ENCODE results near the gene LPAR5. TPM values are rescaled to one million over a fixed set of nuclear protein-coding genes. Genes with fewer than 3 reads are reported as not detected.
A peak's percentile ranks its signal among the peaks of the same experiment; 100 is the strongest.

Gene LPAR5
- total RNA-seq, 2 donors from 2014 or later: 3.1 to 4.5 TPM

GRCh38 chr12:6626654-6627283, 9.0 kb downstream of the LPAR5 start:
- peak overlapping the region; percentile 72 for H3K4me3 Mint-ChIP-seq
- no peaks in the 10 kb centered on the region for H3K27me3 Mint-ChIP-seq
- no peaks in the 10 kb centered on the region for H3K36me3 Mint-ChIP-seq (ENCODE audit: low read depth)
- peak; percentile 68 for ATAC-seq (replicated peaks)
- H3K27ac Mint-ChIP-seq: peak overlapping the region; percentile 17
- H3K4me1 Mint-ChIP-seq: peaks cover 20% of the 10 kb centered on the region
- no peaks in the 10 kb centered on the region for H3K9me3 Mint-ChIP-seq

- no peaks in the 10 kb centered on the region for H3K9me3 Mint-ChIP-seq
- no peaks in the 10 kb centered on the region for H3K4me1 Mint-ChIP-seq
Observed at GRCh38 chr12:6620885-6621274, 14.9 kb downstream of the LPAR5 start.

GRCh38 chr12:6620137-6620884, 15.4 kb downstream of the LPAR5 start:
- no peaks in the 10 kb centered on the region for H3K4me1 Mint-ChIP-seq
- no peaks in the 10 kb centered on the region for H3K27me3 Mint-ChIP-seq
- no peaks in the 10 kb centered on the region for H3K36me3 Mint-ChIP-seq (ENCODE audit: low read depth)
- peak; percentile 91 for ATAC-seq (replicated peaks)
- H3K9me3 Mint-ChIP-seq: no peaks in the 10 kb centered on the region
- peak overlapping the region; percentile 75 for H3K4me3 Mint-ChIP-seq
- no peak overlapping the region for H3K27ac Mint-ChIP-seq

More at GRCh38 chr12:6620885-6621274, 14.9 kb downstream of the LPAR5 start:
- no peak for ATAC-seq (replicated peaks)
- Mint-ChIP-seq H3K4me3 (peak overlapping the region; percentile 75), H3K36me3 (ENCODE audit: low read depth) (no peaks in the 10 kb centered on the region), H3K27ac (no peak overlapping the region), H3K27me3 (no peaks in the 10 kb centered on the region)

- no peak for ATAC-seq (replicated peaks)
- H3K27ac Mint-ChIP-seq: peak overlapping the region; percentile 21
- no peaks in the 10 kb centered on the region for H3K36me3 Mint-ChIP-seq (ENCODE audit: low read depth)
- H3K4me1 Mint-ChIP-seq: peaks cover 4% of the 10 kb centered on the region
- no peaks in the 10 kb centered on the region for H3K27me3 Mint-ChIP-seq
- no peaks in the 10 kb centered on the region for H3K9me3 Mint-ChIP-seq
- no peak overlapping the region for H3K4me3 Mint-ChIP-seq
Observed at GRCh38 chr12:6618483-6619225, 17.1 kb downstream of the LPAR5 start.

- ATAC-seq (replicated peaks): no peak
- peak overlapping the region; percentile 61 for H3K27ac Mint-ChIP-seq
- no peak overlapping the region for H3K4me3 Mint-ChIP-seq
- no peaks in the 10 kb centered on the region for H3K9me3 Mint-ChIP-seq
- H3K27me3 Mint-ChIP-seq: no peaks in the 10 kb centered on the region
- H3K36me3 Mint-ChIP-seq (ENCODE audit: low read depth): no peaks in the 10 kb centered on the region
- peaks cover 20% of the 10 kb centered on the region for H3K4me1 Mint-ChIP-seq
Observed at GRCh38 chr12:6615802-6616201, 20.0 kb downstream of the LPAR5 start.

- Mint-ChIP-seq H3K4me1 (peaks cover 21% of the 10 kb centered on the region), H3K27me3 (no peaks in the 10 kb centered on the region), H3K4me3 (no peak overlapping the region), H3K27ac (peak overlapping the region; percentile 68), H3K36me3 (ENCODE audit: low read depth) (no peaks in the 10 kb centered on the region), H3K9me3 (no peaks in the 10 kb centered on the region)
- no peak for ATAC-seq (replicated peaks)
Observed at GRCh38 chr12:6614513-6615172, 21.1 kb downstream of the LPAR5 start.

- H3K4me1 Mint-ChIP-seq: peaks cover 21% of the 10 kb centered on the region
- H3K4me3 Mint-ChIP-seq: no peak overlapping the region
- H3K36me3 Mint-ChIP-seq (ENCODE audit: low read depth): no peaks in the 10 kb centered on the region
- peak overlapping the region; percentile 68 for H3K27ac Mint-ChIP-seq
- peak; percentile 25 for ATAC-seq (replicated peaks)
- no peaks in the 10 kb centered on the region for H3K9me3 Mint-ChIP-seq
- no peaks in the 10 kb centered on the region for H3K27me3 Mint-ChIP-seq
Observed at GRCh38 chr12:6613776-6614512, 21.8 kb downstream of the LPAR5 start.

- Mint-ChIP-seq H3K27ac (no peak overlapping the region), H3K4me1 (peaks cover 21% of the 10 kb centered on the region), H3K27me3 (no peaks in the 10 kb centered on the region), H3K9me3 (no peaks in the 10 kb centered on the region), H3K36me3 (ENCODE audit: low read depth) (no peaks in the 10 kb centered on the region), H3K4me3 (no peak overlapping the region)
- ATAC-seq (replicated peaks): no peak
Observed at GRCh38 chr12:6613015-6613775, 22.6 kb downstream of the LPAR5 start.

- Mint-ChIP-seq H3K4me3 (peak overlapping the region; percentile 15), H3K36me3 (ENCODE audit: low read depth) (no peaks in the 10 kb centered on the region), H3K27ac (peak overlapping the region; percentile 8), H3K27me3 (no peaks in the 10 kb centered on the region), H3K4me1 (peaks cover 21% of the 10 kb centered on the region), H3K9me3 (no peaks in the 10 kb centered on the region)
- ATAC-seq (replicated peaks): no peak
Observed at GRCh38 chr12:6612652-6613014, 23.1 kb downstream of the LPAR5 start.

- Mint-ChIP-seq H3K27me3 (no peaks in the 10 kb centered on the region), H3K9me3 (no peaks in the 10 kb centered on the region), H3K27ac (peak overlapping the region; percentile 8), H3K36me3 (ENCODE audit: low read depth) (no peaks in the 10 kb centered on the region), H3K4me3 (peak overlapping the region; percentile 15), H3K4me1 (peaks cover 21% of the 10 kb centered on the region)
- no peak for ATAC-seq (replicated peaks)
Observed at GRCh38 chr12:6612247-6612646, 23.5 kb downstream of the LPAR5 start.

- Mint-ChIP-seq H3K27ac (no peak overlapping the region), H3K4me1 (peaks cover 29% of the 10 kb centered on the region), H3K9me3 (no peaks in the 10 kb centered on the region), H3K36me3 (ENCODE audit: low read depth) (peaks cover 25% of the 10 kb centered on the region), H3K27me3 (no peaks in the 10 kb centered on the region), H3K4me3 (no peak overlapping the region)
- ATAC-seq (replicated peaks): no peak
Observed at GRCh38 chr12:6608592-6609281, 27.0 kb downstream of the LPAR5 start.

GRCh38 chr12:6607751-6608591, 27.8 kb downstream of the LPAR5 start:
- H3K36me3 Mint-ChIP-seq (ENCODE audit: low read depth): peaks cover 33% of the 10 kb centered on the region
- peak; percentile 31 for ATAC-seq (replicated peaks)
- H3K4me1 Mint-ChIP-seq: peaks cover 37% of the 10 kb centered on the region
- H3K4me3 Mint-ChIP-seq: no peak overlapping the region
- no peaks in the 10 kb centered on the region for H3K27me3 Mint-ChIP-seq
- H3K9me3 Mint-ChIP-seq: no peaks in the 10 kb centered on the region
- H3K27ac Mint-ChIP-seq: no peak overlapping the region
